Small intestine (tissue), 7 donors: Measurements from ENCODE around the gene SLC22A31. TPM values are rescaled to one million over a fixed set of nuclear protein-coding genes. Genes with fewer than 3 reads are reported as not detected.

Experiments used
- DNase-seq, 2 donors: peaks; one replicate each; pipeline versions ENCODE4 v3.0.0 to v3.0.0-alpha.2; 2013
- FAIRE-seq: peaks from 2 replicates; lab custom pipeline; 2012; peaks lifted over from hg19 to GRCh38; lab: Jason Lieb, UNC
- H3K27ac ChIP-seq, 3 donors: one replicate each; pipeline ENCODE4 v1.5.1; 2013; ENCODE audit warnings: low read length in 2 of 3, mild to moderate bottlenecking in 2 of 3, control low read depth in 1 of 3, inconsistent platforms in 1 of 3, low read depth in 1 of 3, moderate library complexity in 1 of 3
- H3K27me3 ChIP-seq, 3 donors: one replicate each; pipeline ENCODE4 v1.6.1; 2013; ENCODE audit warnings: low read length in 3 of 3, inconsistent platforms in 1 of 3; ENCODE audit not compliant: control insufficient read depth in 3 of 3, insufficient read depth in 3 of 3
- H3K36me3 ChIP-seq, 3 donors: one replicate each; pipeline ENCODE4 v1.6.1; 2013; ENCODE audit warnings: low read length in 3 of 3, inconsistent platforms in 1 of 3, low read depth in 1 of 3, mild to moderate bottlenecking in 1 of 3, moderate library complexity in 1 of 3; ENCODE audit not compliant: control insufficient read depth in 3 of 3, insufficient read depth in 2 of 3
- H3K4me1 ChIP-seq, 3 donors: one replicate each; pipeline ENCODE4 v1.6.1; 2013; ENCODE audit warnings: low read length in 2 of 3, inconsistent platforms in 1 of 3, low read depth in 1 of 3, mild to moderate bottlenecking in 1 of 3, moderate library complexity in 1 of 3; ENCODE audit not compliant: control insufficient read depth in 3 of 3, insufficient read depth in 2 of 3
- H3K4me3 ChIP-seq, 3 donors: one replicate each; pipeline ENCODE4 v1.5.1; 2013; ENCODE audit warnings: low read length in 3 of 3, control low read depth in 1 of 3, inconsistent platforms in 1 of 3, low read depth in 1 of 3, mild to moderate bottlenecking in 1 of 3, moderate library complexity in 1 of 3
- H3K9me3 ChIP-seq, 2 donors: one replicate each; pipeline ENCODE4 v1.6.1; 2013; ENCODE audit warnings: low read depth in 1 of 2, low read length in 1 of 2; ENCODE audit not compliant: control insufficient read depth in 2 of 2, insufficient read depth in 1 of 2
- WGBS, 3 donors: extraction: QIAGEN DNeasy Blood & Tissue Kit; methylation state at CpG; one replicate each; pipeline ENCODE4 v1.1.7; 2013; 5-methylcytosine and 5-hydroxymethylcytosine counted together
- polyA plus RNA-seq, 4 donors: library from polyadenylated mRNA; stranded (reverse) in 3 of 4; unstranded in 1 of 4; fragments of 200-250 nt in 3 of 4; fragments of 120-200 nt in 1 of 4; gene quantifications; one replicate each; pipeline versions ENCODE4 v1.2.1 to v1.2.3, GENCODE V29; 2013
- donor health status: healthy with polysubstance abuse.
- donor health status: control.
- donor health status: control.
- donor health status: Bipolar disorder and iron deficiency.
- donor health status: healthy.

The SLC22A31 gene
- polyA plus RNA-seq, 4 donors, result 0.67 to 4.7 (median 1.8) TPM

DNA sequence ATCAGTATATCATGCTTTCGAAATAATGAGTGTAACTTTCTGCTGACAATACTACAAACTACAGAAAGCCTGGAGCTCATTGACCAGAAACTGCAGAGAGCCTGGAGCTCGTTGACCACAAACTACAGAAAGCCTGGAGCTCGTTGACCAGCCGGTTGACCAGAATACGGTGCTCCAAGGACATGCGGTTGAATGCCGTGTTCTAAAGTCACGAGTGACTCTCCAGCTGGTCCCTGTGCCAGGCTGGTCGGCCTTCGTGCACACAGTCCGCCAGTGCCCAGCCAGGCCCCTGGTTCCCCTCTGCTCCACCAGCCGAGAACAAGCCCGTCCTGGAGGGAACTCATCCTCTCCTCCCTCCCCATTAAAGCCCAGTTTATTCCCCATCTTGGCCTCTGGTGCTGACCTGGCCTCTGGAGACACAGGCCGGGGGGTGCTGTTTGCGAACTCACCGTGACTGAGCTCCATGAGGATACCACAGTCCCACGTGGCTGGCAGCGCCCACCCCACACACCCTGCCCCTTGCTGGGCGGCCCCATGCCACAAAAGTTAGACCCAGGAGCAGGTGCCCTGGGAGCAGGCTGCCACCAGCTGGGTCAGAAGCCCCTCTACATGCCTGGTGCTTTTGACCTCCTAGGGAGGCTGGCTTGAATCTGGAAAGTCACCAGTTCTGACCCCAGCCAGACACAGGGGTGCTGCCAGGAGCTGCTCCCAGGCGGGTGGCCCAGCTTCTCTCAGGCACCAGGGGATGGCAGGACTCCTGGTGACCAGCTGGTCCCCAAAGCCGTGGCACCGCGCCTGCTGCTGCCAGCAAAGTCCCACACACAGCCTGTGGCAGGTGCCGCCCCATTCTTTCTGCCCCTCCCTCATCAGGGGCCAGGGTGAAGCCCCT is 44.2 kb downstream of the SLC22A31 start:
- H3K27ac ChIP-seq, result no peak overlapping the region
- peaks cover 0 to 2% (median 0%) of the 10 kb centered on the region in 3 donors for H3K27me3 ChIP-seq
- FAIRE-seq, result no peak
- H3K4me3 ChIP-seq, result no peak overlapping the region
- no peak for DNase-seq
- H3K36me3 ChIP-seq, result peaks cover 0 to 6% (median 0%) of the 10 kb centered on the region in 3 donors
- H3K4me1 ChIP-seq, result peaks cover 0 to 3% (median 0%) of the 10 kb centered on the region in 3 donors
- 25 to 63% (median 41%) methylated on average over 24 of the region's 24 CpGs for WGBS, 3 donors
- peaks cover 0 to 3% of the 10 kb centered on the region in 2 donors for H3K9me3 ChIP-seq

DNA sequence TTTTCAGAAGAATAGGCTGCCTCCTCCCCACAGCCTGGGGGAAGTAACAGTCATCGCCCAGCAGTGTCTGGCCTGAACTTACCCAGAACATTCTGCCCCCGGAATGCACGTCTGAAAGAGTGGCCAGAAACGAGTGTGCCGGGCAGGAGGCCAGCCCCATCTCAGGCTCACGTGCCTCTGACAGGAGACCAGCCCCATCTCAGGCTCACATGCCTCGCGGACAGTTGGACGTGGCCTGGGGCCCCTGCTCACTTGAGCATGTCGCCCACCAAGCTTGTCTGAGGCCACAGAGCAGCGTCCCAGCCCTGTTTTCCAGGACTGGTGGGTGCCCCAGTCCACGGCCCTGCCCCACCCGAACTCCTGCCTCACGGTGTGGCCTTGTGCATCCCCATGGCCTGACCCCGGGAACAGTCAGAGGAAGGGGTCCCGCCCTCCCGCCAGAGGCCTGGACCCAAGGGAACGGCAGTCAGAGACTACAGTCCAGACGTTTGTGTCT is 45.1 kb downstream of the SLC22A31 start:
- peaks cover 0 to 3% (median 0%) of the 10 kb centered on the region in 3 donors for H3K4me1 ChIP-seq
- DNase-seq (no peak), FAIRE-seq (no peak)
- 12 to 38% (median 24%) methylated on average over 17 to 19 of the region's 19 CpGs for WGBS, 3 donors
- H3K4me3 ChIP-seq, result no peak overlapping the region
- no peak overlapping the region for H3K27ac ChIP-seq
- peaks cover 0 to 2% (median 0%) of the 10 kb centered on the region in 3 donors for H3K27me3 ChIP-seq
- peaks cover 0 to 14% (median 4%) of the 10 kb centered on the region in 3 donors for H3K36me3 ChIP-seq
- H3K9me3 ChIP-seq, result peaks cover 0 to 3% of the 10 kb centered on the region in 2 donors

DNA sequence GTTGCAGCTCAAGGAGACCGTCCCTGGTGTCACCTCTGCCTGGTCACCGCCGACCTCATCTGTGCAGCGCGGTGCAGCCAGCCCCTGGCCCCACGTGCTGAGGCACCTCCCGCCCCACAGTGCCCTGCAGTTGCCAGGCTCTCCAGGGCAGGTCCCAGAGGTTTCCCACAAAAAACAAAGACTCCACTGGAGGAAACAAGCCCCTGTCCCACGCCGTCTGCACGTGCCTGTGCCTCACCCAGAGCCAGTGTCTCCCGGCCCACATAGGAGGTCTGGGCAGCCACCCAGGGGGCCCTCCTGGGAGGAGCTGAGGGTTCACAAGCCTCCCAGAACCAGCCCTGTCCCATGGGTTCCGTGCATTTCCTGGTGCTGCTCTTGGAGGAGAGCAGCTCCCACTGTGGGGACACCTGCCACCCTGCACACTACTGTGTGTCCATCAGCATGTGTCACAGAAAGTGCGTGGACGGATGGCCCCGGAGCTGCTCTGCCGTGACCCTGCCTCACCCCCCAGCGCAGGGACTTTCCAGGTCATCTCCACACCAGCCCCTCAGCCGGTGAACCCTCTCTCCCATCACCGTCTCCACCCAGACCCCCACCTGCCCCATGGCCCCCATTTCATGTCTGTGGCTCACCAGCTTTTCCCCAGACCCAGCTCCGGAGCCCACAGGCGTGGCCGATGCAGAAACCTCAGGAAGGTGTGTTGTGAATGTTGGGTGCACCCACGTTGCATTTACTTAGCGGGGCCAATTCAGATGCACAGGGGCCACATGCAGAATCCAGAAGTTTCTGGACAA is 45.8 kb downstream of the SLC22A31 start:
- WGBS, 3 donors, result 31 to 70% (median 47%) methylated on average over 21 to 24 of the region's 24 CpGs
- Histone ChIP-seq H3K4me3 (no peak overlapping the region), H3K9me3 (peaks cover 0 to 9% of the 10 kb centered on the region in 2 donors), H3K36me3 (peaks cover 0 to 20% (median 6%) of the 10 kb centered on the region in 3 donors), H3K4me1 (peaks cover 0 to 3% (median 0%) of the 10 kb centered on the region in 3 donors), H3K27me3 (peaks cover 0 to 2% (median 0%) of the 10 kb centered on the region in 3 donors), H3K27ac (no peak overlapping the region)
- DNase-seq (peak in 1 of 2 donors; percentile 22), FAIRE-seq (no peak)

DNA sequence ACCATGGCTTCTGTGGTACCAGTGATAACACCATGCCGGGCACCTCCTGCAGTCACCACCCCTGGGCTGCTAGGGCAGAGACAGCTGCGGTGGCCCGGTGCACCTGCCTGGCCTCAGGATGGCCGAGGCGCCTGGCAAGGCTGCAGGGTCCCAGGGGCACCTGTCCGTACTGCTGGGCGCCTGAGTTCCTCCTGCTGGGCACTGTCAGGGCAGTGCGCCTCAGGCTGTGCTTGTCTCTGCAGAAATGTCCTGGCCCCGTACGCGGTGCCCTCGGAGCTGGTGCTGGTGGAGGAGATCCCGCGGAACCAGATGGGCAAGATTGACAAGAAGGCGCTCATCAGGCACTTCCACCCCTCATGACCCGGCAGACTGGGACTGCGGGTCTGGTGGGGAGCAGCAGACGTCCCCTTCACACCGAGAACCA is 46.5 kb downstream of the SLC22A31 start:
- H3K27ac ChIP-seq, result no peak overlapping the region
- peaks cover 0 to 3% (median 0%) of the 10 kb centered on the region in 3 donors for H3K4me1 ChIP-seq
- no peak for FAIRE-seq
- peaks cover 0 to 16% of the 10 kb centered on the region in 2 donors for H3K9me3 ChIP-seq
- WGBS, 3 donors, result 28 to 86% (median 51%) methylated on average over 19 of the region's 19 CpGs
- no peak overlapping the region for H3K4me3 ChIP-seq
- H3K27me3 ChIP-seq, result peaks cover 0 to 2% (median 0%) of the 10 kb centered on the region in 3 donors
- peaks cover 0 to 26% (median 6%) of the 10 kb centered on the region in 3 donors for H3K36me3 ChIP-seq
- no peak for DNase-seq

DNA sequence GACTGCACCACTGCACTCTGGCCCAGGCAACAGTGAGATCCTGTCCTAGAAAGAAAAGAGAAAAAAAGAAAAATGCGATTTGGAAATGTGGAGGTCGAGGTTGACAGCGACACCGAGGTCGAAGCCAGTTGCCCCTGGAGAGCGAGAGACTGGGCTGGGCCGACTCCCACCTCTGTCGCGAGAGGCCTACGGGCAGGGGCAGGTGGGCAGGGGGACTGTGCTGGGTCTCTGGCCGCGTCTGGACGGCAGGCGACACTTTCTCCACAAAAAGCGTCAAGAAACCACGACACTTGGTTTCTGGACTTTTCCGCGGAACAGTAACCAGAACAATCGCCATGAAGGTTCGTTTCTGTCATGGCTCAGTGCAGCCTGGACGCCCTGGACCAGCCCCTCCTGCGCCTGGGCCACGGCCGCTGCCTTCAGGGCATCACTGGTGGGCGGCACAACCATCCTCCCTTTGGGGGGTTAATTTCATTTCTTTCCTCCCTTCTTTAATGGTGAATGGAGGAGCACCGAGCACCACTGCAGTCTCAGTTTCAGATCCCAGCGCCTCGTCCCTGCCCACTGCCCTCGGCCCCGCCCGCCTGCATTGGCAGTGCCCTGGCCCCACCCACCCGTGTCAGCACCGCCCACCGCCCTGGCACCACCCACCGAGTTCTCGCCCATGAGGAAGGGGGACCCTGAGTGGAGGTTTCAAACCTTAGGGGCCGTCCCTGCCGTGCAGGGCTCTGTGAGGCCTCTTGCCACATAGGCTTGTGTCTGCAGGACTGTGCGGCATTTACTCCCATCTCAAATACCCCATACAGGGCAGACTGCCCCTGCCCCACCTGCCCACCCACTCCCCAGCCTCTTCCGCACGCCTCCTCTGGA is 47.3 kb downstream of the SLC22A31 start:
- no peak overlapping the region for H3K27ac ChIP-seq
- H3K4me3 ChIP-seq, result no peak overlapping the region
- FAIRE-seq (no peak), DNase-seq (no peak)
- WGBS, 3 donors, result 81 to 90% (median 87%) methylated on average over 34 to 41 of the region's 41 CpGs
- peaks cover 0 to 32% (median 6%) of the 10 kb centered on the region in 3 donors for H3K36me3 ChIP-seq
- peaks cover 0 to 19% of the 10 kb centered on the region in 2 donors for H3K9me3 ChIP-seq
- peaks cover 0 to 3% (median 0%) of the 10 kb centered on the region in 3 donors for H3K4me1 ChIP-seq
- peaks cover 0 to 2% (median 0%) of the 10 kb centered on the region in 3 donors for H3K27me3 ChIP-seq

DNA sequence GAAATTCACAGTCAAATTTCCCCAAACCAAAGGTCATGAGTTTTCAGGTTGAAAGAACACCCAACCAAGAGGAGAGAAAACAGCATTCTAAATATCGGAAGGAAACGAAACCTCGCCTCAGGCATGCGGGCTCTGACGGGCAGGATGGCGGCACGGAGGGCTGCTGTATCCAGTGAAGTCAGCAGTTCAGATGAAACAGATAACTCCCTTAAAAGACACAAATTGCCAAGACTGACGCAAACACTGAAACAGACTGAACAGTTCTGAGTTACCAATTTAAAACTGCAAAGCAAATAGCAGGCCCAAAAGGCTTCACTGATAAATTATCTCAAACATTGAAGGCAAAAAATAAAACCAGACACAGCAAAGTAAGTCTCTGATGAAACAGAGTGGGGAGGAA is 49.4 kb downstream of the SLC22A31 start:
- Histone ChIP-seq H3K4me1 (peaks cover 0 to 3% (median 0%) of the 10 kb centered on the region in 3 donors), H3K27ac (no peak overlapping the region), H3K4me3 (no peak overlapping the region), H3K9me3 (peaks cover 0 to 24% of the 10 kb centered on the region in 2 donors), H3K27me3 (peaks cover 0 to 2% (median 0%) of the 10 kb centered on the region in 3 donors), H3K36me3 (peaks cover 0 to 44% (median 6%) of the 10 kb centered on the region in 3 donors)
- DNase-seq, result no peak
- no peak for FAIRE-seq
- WGBS, 3 donors, result 94 to 96% (median 95%) methylated on average over 8 of the region's 8 CpGs

DNA sequence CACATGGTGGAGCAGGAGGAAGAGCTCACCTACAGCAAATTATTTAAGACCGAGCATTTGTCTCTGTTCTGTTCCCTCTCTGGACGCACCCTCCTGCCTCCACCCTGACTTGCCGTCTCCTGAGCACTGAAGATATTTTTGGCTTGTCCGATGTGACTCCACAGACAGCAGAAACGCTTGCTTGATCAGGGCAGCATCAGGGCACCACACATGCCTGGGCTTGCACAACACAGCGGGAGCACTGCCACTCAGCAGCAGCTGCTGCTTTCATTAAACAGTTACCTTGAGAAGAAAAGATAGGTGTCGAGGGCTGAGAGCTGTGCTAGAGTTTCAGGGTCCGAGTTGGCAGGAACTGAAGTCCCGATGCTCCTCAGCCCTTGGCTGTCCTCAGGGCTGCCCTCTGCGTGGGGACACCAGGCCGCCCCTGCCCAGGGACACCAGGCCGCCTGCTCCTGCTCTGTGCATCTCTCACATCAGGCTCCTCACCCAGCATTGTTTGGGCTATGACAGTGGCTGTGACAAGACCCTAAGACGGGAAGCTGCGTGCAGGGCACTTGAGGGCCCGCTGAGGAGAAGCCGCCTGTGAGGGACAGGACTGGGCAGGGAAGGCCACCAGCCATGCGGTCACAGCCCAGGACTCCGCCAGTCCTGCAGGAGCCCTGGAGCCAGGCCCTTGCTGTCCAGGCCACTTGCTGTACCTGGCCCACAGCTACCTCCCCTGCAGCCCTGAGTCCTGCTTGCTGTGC is 50.1 kb downstream of the SLC22A31 start:
- 97% methylated on average over 18 of the region's 18 CpGs for WGBS, 3 donors
- Histone ChIP-seq H3K27me3 (no peaks in the 10 kb centered on the region), H3K36me3 (peaks cover 0 to 51% (median 8%) of the 10 kb centered on the region in 3 donors), H3K4me3 (no peak overlapping the region), H3K4me1 (peaks cover 0 to 3% (median 0%) of the 10 kb centered on the region in 3 donors), H3K27ac (no peak overlapping the region), H3K9me3 (peaks cover 0 to 24% of the 10 kb centered on the region in 2 donors)
- FAIRE-seq (no peak), DNase-seq (no peak)
